K562 (cell line): ENCODE results near the gene OXA1L. TPM values are rescaled to one million over a fixed set of nuclear protein-coding genes. Genes with fewer than 3 reads are reported as not detected.
A peak's percentile ranks its signal among the peaks of the same experiment; 100 is the strongest.

Source experiments
- ARID1B ChIP-seq: fragments of 450-650 bp; IDR thresholded peaks from 2 replicates; pipeline ENCODE4 v1.6.1; 2016; ENCODE audit warnings: antibody characterized with exemption, mild to moderate bottlenecking, inconsistent platforms
- ASH1L ChIP-seq: fragments of 450-650 bp; IDR thresholded peaks from 2 replicates; pipeline ENCODE4 v1.6.1; 2018; ENCODE audit warnings: borderline replicate concordance, mild to moderate bottlenecking, low read depth; ENCODE audit not compliant: partially characterized antibody
- BDP1 ChIP-seq: IDR thresholded peaks from 3 replicates; pipeline ENCODE4 v1.6.1; 2011; ENCODE audit not compliant: insufficient read length, insufficient read depth
- C11orf30 ChIP-seq: fragments of 450-650 bp; IDR thresholded peaks from 2 replicates; pipeline ENCODE4 v1.6.1; 2016; ENCODE audit warnings: low read depth, mild to moderate bottlenecking
- CREB3 ChIP-seq: fragments of 450-650 bp; conservative IDR thresholded peaks from 2 replicates; pipeline ENCODE4 v1.6.1; 2016; ENCODE audit warnings: missing genetic modification characterization, low read depth, mild to moderate bottlenecking, missing compliant biosample characterization, moderate library complexity
- DPF2 ChIP-seq: fragments of 450-650 bp; IDR thresholded peaks from 2 replicates; pipeline ENCODE4 v1.6.1; 2016
- ELK3 ChIP-seq: fragments of 450-650 bp; formaldehyde crosslinking; IDR thresholded peaks from 2 replicates; pipeline ENCODE4 v1.4.0; 2020; ENCODE audit warnings: mild to moderate bottlenecking
- ETV6 ChIP-seq, 3 experiments: fragments of 150-350 bp in 1 of 3; sonication (generic) in 1 of 3; formaldehyde crosslinking in 1 of 3; IDR thresholded peaks; 2 replicates each; pipeline versions ENCODE4 v1.6.1 to v1.8.0; 2014 to 2022; ENCODE audit warnings: borderline replicate concordance in 2 of 3, low read depth in 2 of 3, antibody characterized with exemption in 1 of 3, low read length in 1 of 3, mild to moderate bottlenecking in 1 of 3, missing genetic modification reagents in 1 of 3
- GTF2F1 ChIP-seq: IDR thresholded peaks from 2 replicates; pipeline ENCODE4 v1.6.1; 2011; ENCODE audit warnings: low read depth, low read length, improper control_type of control experiment
- HDAC2 ChIP-seq: fragments of 450-650 bp; IDR thresholded peaks from 2 replicates; pipeline ENCODE4 v1.6.1; 2016; ENCODE audit warnings: mild to moderate bottlenecking
- HMG20A ChIP-seq: fragments of 450-650 bp; formaldehyde crosslinking; conservative IDR thresholded peaks from 2 replicates; pipeline ENCODE4 v1.4.0; 2020; ENCODE audit warnings: mild to moderate bottlenecking, mixed read lengths
- KDM4B ChIP-seq, 2 experiments: fragments of 450-650 bp in 1 of 2; sonication (generic) in 1 of 2; IDR thresholded peaks; 2 replicates each; pipeline ENCODE4 v1.6.1; 2016 to 2017; ENCODE audit warnings: borderline replicate concordance in 2 of 2, antibody characterized with exemption in 1 of 2, low read depth in 1 of 2, mild to moderate bottlenecking in 1 of 2
- MAFF ChIP-seq: IDR thresholded peaks from 2 replicates; pipeline ENCODE4 v1.6.1; 2012; ENCODE audit warnings: low read length, improper control_type of control experiment
- MAFK ChIP-seq: IDR thresholded peaks from 2 replicates; pipeline ENCODE4 v1.6.1; 2011; ENCODE audit warnings: low read length, improper control_type of control experiment
- NR2C1 ChIP-seq, 2 experiments: fragments of 450-650 bp; IDR thresholded peaks; 2 replicates each; pipeline ENCODE4 v1.6.1; 2017; ENCODE audit warnings: mild to moderate bottlenecking in 2 of 2, antibody characterized with exemption in 1 of 2, inconsistent platforms in 1 of 2, missing compliant biosample characterization in 1 of 2, missing genetic modification characterization in 1 of 2
- RFX7 ChIP-seq: fragments of 250-450 bp; sonication (Bioruptor Pico); IDR thresholded peaks from 2 replicates; pipeline ENCODE4 v1.5.1; 2021; ENCODE audit warnings: mild to moderate bottlenecking
- TAF9B ChIP-seq: fragments of 450-650 bp; IDR thresholded peaks from 2 replicates; pipeline ENCODE4 v1.6.1; 2018; ENCODE audit warnings: mild to moderate bottlenecking; ENCODE audit not compliant: partially characterized antibody
- THAP7 ChIP-seq: fragments of 250-450 bp; sonication (Bioruptor Pico); IDR thresholded peaks from 2 replicates; pipeline ENCODE4 v1.5.0; 2021
- TRIM24 ChIP-seq, 2 experiments: fragments of 450-650 bp; IDR thresholded peaks; 2 replicates each; pipeline ENCODE4 v1.6.1; 2016
- ZC3H4 ChIP-seq: sonication (generic); formaldehyde crosslinking; IDR thresholded peaks from 2 replicates; pipeline ENCODE4 v1.9.0; 2021; ENCODE audit warnings: missing genetic modification reagents, borderline replicate concordance
- ZNF24 ChIP-seq: fragments of 450-650 bp; IDR thresholded peaks from 2 replicates; pipeline ENCODE4 v1.6.1; 2016
- ZNF644 ChIP-seq: fragments of 200-800 bp; sonication (Bioruptor generic); IDR thresholded peaks from 2 replicates; pipeline ENCODE4 v1.6.1; 2016; ENCODE audit warnings: low read depth, missing genetic modification characterization, missing compliant biosample characterization
- ZNF75A ChIP-seq: fragments of 450-650 bp; formaldehyde crosslinking; IDR thresholded peaks from 2 replicates; pipeline ENCODE4 v1.4.0; 2020; ENCODE audit warnings: mild to moderate bottlenecking
- polyA plus RNA-seq, 8 experiments: library from polyadenylated mRNA; depleted of rRNA in 4 of 8; stranded (reverse) in 5 of 8; unstranded in 3 of 8; fragments of >200 nt; fragmentation: Nextera tagmentation in 2 of 8; fragmentation: Illumina TruSeq in 1 of 8; extraction: Ambion mirVana in 2 of 8; extraction: Trizol in 1 of 8; gene quantifications; 2 replicates each; pipeline versions ENCODE4 v1.2.1 to v1.2.3, GENCODE V29; 2011 to 2014; ENCODE audit warnings: inconsistent platforms in 1 of 8, missing spikeins in 1 of 8
- total RNA-seq, 7 experiments: library from RNA; depleted of rRNA in 6 of 7; stranded (reverse); fragments of >200 nt in 6 of 7; fragmentation: Illumina TruSeq in 2 of 7; extraction: Trizol in 2 of 7; gene quantifications; 2 replicates each; pipeline versions ENCODE4 v1.2.1 to v1.2.3, GENCODE V29; 2011 to 2021; ENCODE audit warnings: low replicate concordance in 1 of 7

The OXA1L gene
- total and polyA plus RNA-seq, 9 of the 15 experiments (the other 6 are each of a cell fraction or from before 2014, with no cell fraction given), result 100 to 204 (median 145) TPM

- TF ChIP-seq KDM4B (IDR thresholded peaks at IDR 0.05; ENCODE audit: borderline replicate concordance in 2 of 2, low read depth in 1 of 2), result no peak
- TF ChIP-seq ETV6 (IDR thresholded peaks at IDR 0.05; ENCODE audit: borderline replicate concordance in 1 of 2, low read depth in 2 of 2, low read length in 1 of 2), result no peak
- TF ChIP-seq ETV6 (CRISPR knock-in tag; IDR thresholded peaks at IDR 0.05; ENCODE audit: borderline replicate concordance), result no peak
- no peak for TF ChIP-seq ASH1L
- no peak for TF ChIP-seq THAP7 (CRISPR knock-in tag)
- 0 out of 2 replicates have a peak, but pooled peaks have one; percentile 21 for TF ChIP-seq ZNF24
- peak in 1 of 2 experiments; percentile 19; a peak in 1 of 4 replicates for TF ChIP-seq TRIM24 (IDR thresholded peaks at IDR 0.05)
- TF ChIP-seq MAFK, result peak; percentile 35; the same call in 1 of the 2 replicates
- TF ChIP-seq ZC3H4 (CRISPR knock-in tag), result no peak
- no peak for TF ChIP-seq HMG20A (CRISPR knock-in tag)
- TF ChIP-seq MAFF, result peak; percentile 57; the same call in 1 of the 2 replicates
- TF ChIP-seq TAF9B, result no peak
- no peak for TF ChIP-seq ELK3 (CRISPR knock-in tag)
- no peak for TF ChIP-seq BDP1
- TF ChIP-seq NR2C1 (IDR thresholded peaks at IDR 0.05), result peak; percentile 31; the same call in 1 of the 2 replicates
- no peak for TF ChIP-seq NR2C1 (tag; IDR thresholded peaks at IDR 0.05)
- TF ChIP-seq ZNF75A (CRISPR knock-in tag), result no peak
- peak; percentile 57; the same call in 1 of the 2 replicates for TF ChIP-seq DPF2
- TF ChIP-seq CREB3 (tag), result no peak
- TF ChIP-seq C11orf30, result peak; percentile 90
- no peak for TF ChIP-seq RFX7 (CRISPR knock-in tag)
- no peak for TF ChIP-seq HDAC2
- TF ChIP-seq GTF2F1, result no peak
- TF ChIP-seq ZNF644 (tag), result no peak
- TF ChIP-seq ARID1B, result peak; percentile 55
These were observed 29.7 kb downstream of the OXA1L start (continued) for GRCh38 chr14:22796087-22796707.
